ENCODE measurements around the gene PWWP2B. TPM values are rescaled to one million over a fixed set of nuclear protein-coding genes. Genes with fewer than 3 reads are reported as not detected.

The PWWP2B gene
- total and polyA plus RNA-seq, 2 of the 13 experiments (the other 11 are each of a cell fraction or from before 2014, with no cell fraction given), result 2.3 to 4.7 TPM

DNA sequence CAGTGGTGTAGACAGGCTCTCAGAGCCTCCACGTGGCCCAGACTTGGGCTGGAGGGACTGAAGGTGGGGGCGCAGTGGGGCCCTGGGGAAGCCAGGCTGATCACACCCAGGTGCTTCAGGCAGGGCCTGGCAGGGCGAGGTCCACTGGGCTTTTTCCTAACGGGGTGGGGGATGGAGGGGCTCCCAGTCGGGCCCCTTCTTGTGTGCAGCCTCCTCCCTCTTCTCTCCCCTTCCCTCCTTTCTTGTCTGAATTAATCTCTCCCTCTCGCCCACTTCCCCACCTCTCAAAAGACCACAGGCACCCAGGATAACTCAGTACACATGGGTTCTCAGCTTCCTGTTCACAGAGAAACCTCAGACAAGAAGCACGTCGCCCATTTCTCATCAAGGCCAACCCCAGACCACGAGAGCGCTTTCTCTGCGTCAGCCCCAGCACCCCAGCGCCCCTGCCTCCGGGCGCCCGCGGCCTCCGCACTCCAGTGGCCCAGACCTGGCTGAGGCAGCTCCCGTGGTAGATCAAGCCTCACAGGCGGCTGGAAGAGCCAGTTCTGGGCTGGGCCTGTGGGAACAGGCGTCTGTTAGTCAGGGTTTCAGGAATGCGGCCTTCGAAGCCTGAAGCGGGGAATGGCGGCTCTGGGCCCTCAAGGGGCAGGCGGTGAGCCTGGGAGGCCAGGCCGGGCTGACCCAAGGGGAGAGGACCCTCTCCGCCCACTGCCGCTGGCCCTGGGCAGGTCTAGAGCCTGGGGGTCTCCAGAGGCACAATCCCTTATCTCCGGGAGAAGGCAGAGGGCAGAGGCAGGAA is 50.6 kb downstream of the PWWP2B start (continued):
- TF ChIP-seq, protein P1, sequence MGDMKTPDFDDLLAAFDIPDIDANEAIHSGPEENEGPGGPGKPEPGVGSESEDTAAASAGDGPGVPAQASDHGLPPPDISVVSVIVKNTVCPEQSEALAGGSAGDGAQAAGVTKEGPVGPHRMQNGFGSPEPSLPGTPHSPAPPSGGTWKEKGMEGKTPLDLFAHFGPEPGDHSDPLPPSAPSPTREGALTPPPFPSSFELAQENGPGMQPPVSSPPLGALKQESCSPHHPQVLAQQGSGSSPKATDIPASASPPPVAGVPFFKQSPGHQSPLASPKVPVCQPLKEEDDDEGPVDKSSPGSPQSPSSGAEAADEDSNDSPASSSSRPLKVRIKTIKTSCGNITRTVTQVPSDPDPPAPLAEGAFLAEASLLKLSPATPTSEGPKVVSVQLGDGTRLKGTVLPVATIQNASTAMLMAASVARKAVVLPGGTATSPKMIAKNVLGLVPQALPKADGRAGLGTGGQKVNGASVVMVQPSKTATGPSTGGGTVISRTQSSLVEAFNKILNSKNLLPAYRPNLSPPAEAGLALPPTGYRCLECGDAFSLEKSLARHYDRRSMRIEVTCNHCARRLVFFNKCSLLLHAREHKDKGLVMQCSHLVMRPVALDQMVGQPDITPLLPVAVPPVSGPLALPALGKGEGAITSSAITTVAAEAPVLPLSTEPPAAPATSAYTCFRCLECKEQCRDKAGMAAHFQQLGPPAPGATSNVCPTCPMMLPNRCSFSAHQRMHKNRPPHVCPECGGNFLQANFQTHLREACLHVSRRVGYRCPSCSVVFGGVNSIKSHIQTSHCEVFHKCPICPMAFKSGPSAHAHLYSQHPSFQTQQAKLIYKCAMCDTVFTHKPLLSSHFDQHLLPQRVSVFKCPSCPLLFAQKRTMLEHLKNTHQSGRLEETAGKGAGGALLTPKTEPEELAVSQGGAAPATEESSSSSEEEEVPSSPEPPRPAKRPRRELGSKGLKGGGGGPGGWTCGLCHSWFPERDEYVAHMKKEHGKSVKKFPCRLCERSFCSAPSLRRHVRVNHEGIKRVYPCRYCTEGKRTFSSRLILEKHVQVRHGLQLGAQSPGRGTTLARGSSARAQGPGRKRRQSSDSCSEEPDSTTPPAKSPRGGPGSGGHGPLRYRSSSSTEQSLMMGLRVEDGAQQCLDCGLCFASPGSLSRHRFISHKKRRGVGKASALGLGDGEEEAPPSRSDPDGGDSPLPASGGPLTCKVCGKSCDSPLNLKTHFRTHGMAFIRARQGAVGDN (CRISPR knock-in tag; IDR thresholded peaks at IDR 0.05), result peak; percentile 86
- 0 out of 2 replicates have a peak, but pooled peaks have one; percentile 16 for TF ChIP-seq FOXP4 (CRISPR knock-in tag; IDR thresholded peaks at IDR 0.05)
- 0 out of 2 replicates have a peak, but pooled peaks have one; percentile 29 for TF ChIP-seq HOXA3 (CRISPR knock-in tag; IDR thresholded peaks at IDR 0.05)
- no peak for TF ChIP-seq PHF21A (CRISPR knock-in tag; IDR thresholded peaks at IDR 0.05)
- TF ChIP-seq ZNF20 (CRISPR knock-in tag; IDR thresholded peaks at IDR 0.05), result no peak
- TF ChIP-seq MZF1 (CRISPR knock-in tag; IDR thresholded peaks at IDR 0.05; ENCODE audit: borderline replicate concordance), result 0 out of 2 replicates have a peak, but pooled peaks have one; percentile 39
- TF ChIP-seq EHMT2 (IDR thresholded peaks at IDR 0.05; ENCODE audit: borderline replicate concordance, low read depth, low read length), result no peak
- TF ChIP-seq MAFK (conservative IDR thresholded peaks at IDR 0.05 in 1 of 2, IDR thresholded peaks at IDR 0.05 in 1 of 2; ENCODE audit: low read length in 2 of 2), result no peak
- TF ChIP-seq ZNF556 (CRISPR knock-in tag; IDR thresholded peaks at IDR 0.05; ENCODE audit: borderline replicate concordance), result no peak
- no peak for TF ChIP-seq ZNF326 (CRISPR knock-in tag; IDR thresholded peaks at IDR 0.05; ENCODE audit: borderline replicate concordance)
- no peak for TF ChIP-seq REXO4 (CRISPR knock-in tag; IDR thresholded peaks at IDR 0.05; ENCODE audit: borderline replicate concordance)
- TF ChIP-seq POGK (CRISPR knock-in tag; conservative IDR thresholded peaks at IDR 0.05), result no peak
- TF ChIP-seq GABPB1 (CRISPR knock-in tag; IDR thresholded peaks at IDR 0.05), result no peak
- TF ChIP-seq, protein P2, sequence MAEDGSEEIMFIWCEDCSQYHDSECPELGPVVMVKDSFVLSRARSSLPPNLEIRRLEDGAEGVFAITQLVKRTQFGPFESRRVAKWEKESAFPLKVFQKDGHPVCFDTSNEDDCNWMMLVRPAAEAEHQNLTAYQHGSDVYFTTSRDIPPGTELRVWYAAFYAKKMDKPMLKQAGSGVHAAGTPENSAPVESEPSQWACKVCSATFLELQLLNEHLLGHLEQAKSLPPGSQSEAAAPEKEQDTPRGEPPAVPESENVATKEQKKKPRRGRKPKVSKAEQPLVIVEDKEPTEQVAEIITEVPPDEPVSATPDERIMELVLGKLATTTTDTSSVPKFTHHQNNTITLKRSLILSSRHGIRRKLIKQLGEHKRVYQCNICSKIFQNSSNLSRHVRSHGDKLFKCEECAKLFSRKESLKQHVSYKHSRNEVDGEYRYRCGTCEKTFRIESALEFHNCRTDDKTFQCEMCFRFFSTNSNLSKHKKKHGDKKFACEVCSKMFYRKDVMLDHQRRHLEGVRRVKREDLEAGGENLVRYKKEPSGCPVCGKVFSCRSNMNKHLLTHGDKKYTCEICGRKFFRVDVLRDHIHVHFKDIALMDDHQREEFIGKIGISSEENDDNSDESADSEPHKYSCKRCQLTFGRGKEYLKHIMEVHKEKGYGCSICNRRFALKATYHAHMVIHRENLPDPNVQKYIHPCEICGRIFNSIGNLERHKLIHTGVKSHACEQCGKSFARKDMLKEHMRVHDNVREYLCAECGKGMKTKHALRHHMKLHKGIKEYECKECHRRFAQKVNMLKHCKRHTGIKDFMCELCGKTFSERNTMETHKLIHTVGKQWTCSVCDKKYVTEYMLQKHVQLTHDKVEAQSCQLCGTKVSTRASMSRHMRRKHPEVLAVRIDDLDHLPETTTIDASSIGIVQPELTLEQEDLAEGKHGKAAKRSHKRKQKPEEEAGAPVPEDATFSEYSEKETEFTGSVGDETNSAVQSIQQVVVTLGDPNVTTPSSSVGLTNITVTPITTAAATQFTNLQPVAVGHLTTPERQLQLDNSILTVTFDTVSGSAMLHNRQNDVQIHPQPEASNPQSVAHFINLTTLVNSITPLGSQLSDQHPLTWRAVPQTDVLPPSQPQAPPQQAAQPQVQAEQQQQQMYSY (CRISPR knock-in tag; IDR thresholded peaks at IDR 0.05), result 0 out of 2 replicates have a peak, but pooled peaks have one; percentile 21
- TF ChIP-seq ZFY (CRISPR knock-in tag; IDR thresholded peaks at IDR 0.05), result peak; percentile 47; the same call in 1 of the 2 replicates
